ENCODE measurements around the gene CD74. TPM values are rescaled to one million over a fixed set of nuclear protein-coding genes. Genes with fewer than 3 reads are reported as not detected.

CD74 gene
- total RNA-seq, 2 donors from 2014 or later = 200 to 485 TPM

- Histone ChIP-seq H3K9ac (ENCODE audit: low read depth in 2 of 2, low read length in 2 of 2) (no peak overlapping the region), H3K4me3 (no peak overlapping the region), H3K4me1 (no peaks in the 10 kb centered on the region), H3K27ac (no peak overlapping the region), H3K9me3 (no peaks in the 10 kb centered on the region), H3K36me3 (peaks cover 8% of the 10 kb centered on the region), H3K27me3 (no peaks in the 10 kb centered on the region)
- TF ChIP-seq CTCF (IDR thresholded peaks at IDR 0.05) = no peak
- intact Hi-C loops (cut with DNase I) = no loop called here
- no peak for DNase-seq
These were observed 13.8 kb downstream of the CD74 start for GRCh38 chr5:150398722-150399523.

GRCh38 chr5:150397782-150398721, 14.7 kb downstream of the CD74 start:
- no peaks in the 10 kb centered on the region for H3K27me3 ChIP-seq
- DNase-seq = no peak
- H3K4me3 ChIP-seq = no peak overlapping the region
- H3K4me1 ChIP-seq = no peaks in the 10 kb centered on the region
- H3K9me3 ChIP-seq = no peaks in the 10 kb centered on the region
- intact Hi-C loops (cut with DNase I) = no loop called here
- TF ChIP-seq CTCF (IDR thresholded peaks at IDR 0.05) = no peak
- H3K27ac ChIP-seq = no peak overlapping the region
- H3K36me3 ChIP-seq = peaks cover 6% of the 10 kb centered on the region
- H3K9ac ChIP-seq (ENCODE audit: low read depth in 2 of 2, low read length in 2 of 2) = no peak overlapping the region

GRCh38 chr5:150397146-150397781, 15.4 kb downstream of the CD74 start:
- H3K4me1 ChIP-seq = no peaks in the 10 kb centered on the region
- intact Hi-C loops (cut with DNase I) = no loop called here
- DNase-seq = no peak
- H3K27ac ChIP-seq = no peak overlapping the region
- no peak overlapping the region for H3K4me3 ChIP-seq
- H3K9me3 ChIP-seq = no peaks in the 10 kb centered on the region
- TF ChIP-seq CTCF (IDR thresholded peaks at IDR 0.05) = no peak
- no peaks in the 10 kb centered on the region for H3K27me3 ChIP-seq
- H3K36me3 ChIP-seq = no peaks in the 10 kb centered on the region
- H3K9ac ChIP-seq (ENCODE audit: low read depth in 2 of 2, low read length in 2 of 2) = no peak overlapping the region

GRCh38 chr5:150396267-150396666, 16.4 kb downstream of the CD74 start:
- no peak overlapping the region for H3K9ac ChIP-seq (ENCODE audit: low read depth in 2 of 2, low read length in 2 of 2)
- no peak for DNase-seq
- no peaks in the 10 kb centered on the region for H3K4me1 ChIP-seq
- no peak overlapping the region for H3K4me3 ChIP-seq
- no peak overlapping the region for H3K27ac ChIP-seq
- H3K36me3 ChIP-seq = no peaks in the 10 kb centered on the region
- H3K9me3 ChIP-seq = no peaks in the 10 kb centered on the region
- no peaks in the 10 kb centered on the region for H3K27me3 ChIP-seq
- no peak for TF ChIP-seq CTCF (IDR thresholded peaks at IDR 0.05)
- intact Hi-C loops (cut with DNase I) = no loop called here

- H3K9me3 ChIP-seq = no peaks in the 10 kb centered on the region
- H3K36me3 ChIP-seq = no peaks in the 10 kb centered on the region
- no peak for DNase-seq
- intact Hi-C loops (cut with DNase I) = no loop called here
- no peak overlapping the region for H3K9ac ChIP-seq (ENCODE audit: low read depth in 2 of 2, low read length in 2 of 2)
- H3K27ac ChIP-seq = no peak overlapping the region
- H3K4me3 ChIP-seq = no peak overlapping the region
- TF ChIP-seq CTCF (IDR thresholded peaks at IDR 0.05) = no peak
- H3K27me3 ChIP-seq = no peaks in the 10 kb centered on the region
- no peaks in the 10 kb centered on the region for H3K4me1 ChIP-seq
These were observed 17.1 kb downstream of the CD74 start for GRCh38 chr5:150395688-150395975.

Measured in colonic mucosa (tissue), 4 donors.